Purkinje cell (primary cell): ENCODE measurements around the gene MADCAM1. TPM values are rescaled to one million over a fixed set of nuclear protein-coding genes. Genes with fewer than 3 reads are reported as not detected.

Experiments
- polyA plus RNA-seq: library from polyadenylated mRNA; unstranded; fragments of >200 nt; fragmentation: Nextera tagmentation; gene quantifications from 2 replicates; pipeline ENCODE4 v1.2.1, GENCODE V29; 2014

The MADCAM1 gene
- not detected in 2 replicates for polyA plus RNA-seq

DNA sequence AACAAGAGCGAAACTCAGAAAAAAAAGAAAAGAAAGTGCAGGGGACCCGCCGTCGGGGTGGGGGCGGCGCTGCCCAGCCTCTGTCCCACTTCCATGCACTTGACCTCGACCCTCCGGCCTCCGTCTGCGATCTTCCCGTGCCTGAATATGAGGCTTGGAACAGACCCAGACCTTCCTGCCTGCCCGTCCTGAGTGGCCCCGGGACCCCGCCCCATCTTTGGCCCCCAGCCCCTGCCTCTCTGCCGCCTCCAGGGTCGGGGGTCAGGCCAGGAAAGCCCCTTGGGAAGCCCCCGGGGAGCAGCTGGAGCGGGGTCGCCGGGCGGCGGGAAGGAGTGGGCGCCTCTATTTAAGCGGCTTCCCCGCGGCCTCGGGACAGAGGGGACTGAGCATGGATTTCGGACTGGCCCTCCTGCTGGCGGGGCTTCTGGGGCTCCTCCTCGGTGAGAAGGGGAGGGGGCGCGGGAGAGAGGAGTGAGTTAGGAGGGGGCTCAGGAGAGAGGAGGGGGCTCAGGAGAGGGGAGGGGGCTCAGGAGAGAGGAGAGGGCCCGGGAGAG is at the start of gene MADCAM1:
MADCAM1 (plus strand) TSS at position 375 of the 554 bp plus-strand sequence; CDS start at position 389, 14 bp downstream.

DNA sequence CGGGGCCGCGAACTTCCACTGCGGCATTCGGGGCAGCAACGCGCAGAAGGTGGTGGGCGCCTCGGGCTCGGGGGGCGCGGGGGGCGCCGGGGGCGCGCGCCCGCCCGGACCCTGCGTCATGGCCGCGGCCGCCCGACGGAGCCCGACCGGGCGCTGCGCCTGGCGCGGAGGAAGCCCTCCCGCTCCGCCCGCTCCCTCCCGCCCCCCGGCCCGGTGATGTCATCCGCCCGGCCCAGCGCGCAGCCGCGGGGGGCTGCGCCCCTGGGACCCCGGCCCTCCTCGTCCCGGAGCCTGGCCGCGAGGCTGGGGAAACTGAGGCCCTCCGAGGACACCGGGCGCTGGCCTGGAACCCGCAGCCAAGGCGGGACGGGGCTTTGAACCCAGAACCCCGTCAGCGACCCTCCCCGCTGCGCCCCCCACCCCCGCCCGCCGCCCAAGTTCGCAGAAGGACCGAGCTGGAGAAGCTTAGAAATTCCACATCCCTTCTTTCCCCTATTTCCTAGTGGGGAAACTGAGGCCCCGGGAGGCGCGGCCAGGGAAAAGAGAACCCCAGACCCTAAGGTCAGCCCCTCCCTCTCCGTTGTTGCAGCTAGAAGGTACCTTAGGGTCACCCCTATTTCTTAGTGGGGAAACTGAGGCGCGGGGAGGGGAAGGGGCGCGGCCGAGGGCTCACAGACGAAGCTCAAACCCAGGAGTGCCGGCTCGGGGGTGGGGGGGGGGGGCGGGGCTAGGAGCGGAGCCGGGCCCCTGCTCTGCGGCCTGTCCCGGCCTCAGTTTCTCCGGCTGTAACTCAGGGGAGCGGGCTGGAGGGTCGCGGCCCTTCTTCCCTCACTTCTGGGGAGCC is 35.2 kb upstream of the MADCAM1 start, which contains the start of gene SHC2:
SHC2 (minus strand) TSS at position 157 of the 844 bp plus-strand sequence; CDS start at position 120, 37 bp downstream.

DNA sequence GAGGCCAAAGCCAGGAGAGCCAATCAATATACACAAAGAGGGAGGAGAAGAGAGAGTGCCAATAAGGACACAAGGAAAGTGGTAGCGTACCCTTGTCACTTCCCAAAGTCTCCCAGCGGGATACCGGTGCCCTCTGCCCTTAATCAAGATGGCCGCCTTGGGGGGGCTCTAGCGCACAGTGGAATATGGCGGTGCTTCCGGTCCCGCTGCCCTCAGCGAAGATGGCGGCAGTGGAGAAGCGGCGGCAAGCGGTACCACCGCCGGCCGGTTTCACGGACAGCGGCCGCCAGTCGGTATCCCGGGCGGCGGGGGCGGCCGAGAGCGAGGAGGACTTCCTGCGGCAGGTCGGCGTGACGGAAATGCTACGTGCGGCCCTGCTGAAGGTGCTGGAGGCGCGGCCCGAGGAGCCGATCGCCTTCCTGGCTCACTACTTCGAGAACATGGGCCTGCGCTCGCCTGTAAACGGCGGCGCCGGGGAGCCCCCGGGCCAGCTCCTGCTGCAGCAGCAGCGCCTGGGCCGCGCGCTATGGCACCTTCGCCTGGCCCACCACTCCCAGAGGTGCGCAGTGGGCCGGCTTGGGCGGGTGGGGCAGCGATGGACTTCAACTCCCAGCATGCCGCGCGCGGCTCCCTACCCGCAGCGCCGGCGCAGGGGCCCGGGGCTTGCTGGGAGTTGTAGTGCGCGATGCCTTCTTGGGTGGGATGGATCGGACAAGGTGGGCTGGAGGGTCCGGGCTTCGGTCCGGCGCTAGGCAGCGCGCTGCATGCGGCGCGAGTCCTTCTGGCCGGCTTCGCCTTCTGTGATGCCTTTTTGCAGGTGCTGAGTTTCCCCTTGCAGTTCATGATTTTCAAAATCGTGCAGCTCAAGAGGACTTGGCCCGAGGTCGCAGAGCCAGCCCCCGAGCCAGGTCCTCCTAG is 11.3 kb downstream of the MADCAM1 start, which contains the start of gene TPGS1:
TPGS1 (plus strand) TSS at position 212 of the 918 bp plus-strand sequence; CDS start at position 222, 10 bp downstream.

DNA sequence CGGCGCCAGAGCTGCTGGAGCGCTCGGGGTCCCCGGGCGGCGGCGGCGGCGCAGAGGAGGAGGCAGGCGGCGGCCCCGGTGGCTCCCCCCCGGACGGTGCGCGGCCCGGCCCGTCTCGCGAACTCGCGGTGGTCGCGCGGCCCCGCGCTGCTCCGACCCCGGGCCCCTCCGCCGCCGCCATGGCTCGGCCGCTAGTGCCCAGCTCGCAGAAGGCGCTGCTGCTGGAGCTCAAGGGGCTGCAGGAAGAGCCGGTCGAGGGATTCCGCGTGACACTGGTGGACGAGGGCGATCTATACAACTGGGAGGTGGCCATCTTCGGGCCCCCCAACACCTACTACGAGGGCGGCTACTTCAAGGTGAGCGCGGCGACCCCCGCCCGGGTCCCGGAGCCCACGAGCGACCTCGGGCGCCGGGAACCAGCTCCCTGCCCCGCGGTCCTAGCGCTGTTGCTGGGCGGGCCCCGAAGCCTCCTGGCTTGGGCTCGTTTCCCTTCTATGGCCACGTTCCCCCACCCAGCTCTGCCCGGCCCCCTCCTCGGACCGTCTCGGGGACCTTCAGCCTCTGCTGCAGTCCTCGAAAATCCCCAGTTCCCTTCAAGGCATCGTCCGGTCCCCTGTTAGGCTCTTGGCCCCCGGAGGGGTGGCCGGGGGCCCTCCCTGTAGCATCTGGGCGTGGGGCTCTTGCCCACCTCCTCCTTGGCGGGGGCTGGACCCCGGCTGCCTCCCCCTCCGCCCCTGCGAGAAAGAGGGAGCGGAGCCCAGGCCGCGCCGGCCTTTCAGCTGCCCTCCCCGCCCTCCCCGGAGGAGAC is 35.7 kb downstream of the MADCAM1 start, which contains the start of gene CDC34:
CDC34 (plus strand) TSS at position 8 of the 808 bp plus-strand sequence; CDS start at position 180, 172 bp downstream.

DNA sequence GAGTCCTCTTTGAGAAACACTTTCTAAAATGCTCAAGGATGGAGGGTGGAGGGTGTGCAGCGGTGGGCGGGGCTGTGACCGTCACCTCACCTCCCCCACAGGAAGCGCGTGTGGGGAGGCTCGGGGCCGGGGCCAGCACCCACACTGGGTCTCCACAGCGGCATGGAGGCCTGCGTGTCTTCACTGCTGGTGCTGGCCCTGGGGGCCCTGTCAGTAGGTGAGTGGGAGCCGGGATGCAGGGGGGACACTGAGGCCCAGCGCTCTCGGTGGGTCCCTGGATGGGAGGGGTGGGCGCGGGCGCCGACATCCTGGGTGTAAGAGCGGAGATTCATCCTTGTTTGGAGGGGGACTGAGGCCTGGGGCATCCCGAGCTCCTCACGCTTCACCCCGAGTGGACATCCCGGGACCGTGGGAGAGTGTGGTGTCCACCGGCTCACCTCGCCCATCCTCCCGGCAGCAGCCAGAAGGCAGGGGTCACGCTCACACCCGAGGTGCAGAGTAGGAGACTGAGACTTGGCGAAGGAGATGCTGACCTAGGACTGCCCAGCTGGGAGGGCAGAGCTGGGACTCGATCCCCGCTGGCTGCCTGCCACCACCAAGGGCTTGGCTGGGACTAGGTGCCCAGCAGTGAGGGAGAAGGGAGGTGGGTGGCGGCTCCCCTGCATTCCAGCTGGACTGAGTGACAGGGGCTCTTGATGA is 47.8 kb downstream of the MADCAM1 start, which contains the start of gene GZMM:
GZMM (plus strand) TSS at position 144 of the 699 bp plus-strand sequence; CDS start at position 163, 19 bp downstream.

Other genes with a start within 250 kb of the MADCAM1 start
- gene PLPP2, start 205.1 kb upstream of the MADCAM1 start, polyA plus RNA-seq, result not detected in 2 replicates
- 0.18 and 3.4 TPM in 2 replicates for gene MIER2, start 151.7 kb upstream of the MADCAM1 start, polyA plus RNA-seq
- 0.08 TPM in 1 of 2 replicates, not detected in the other for gene C2CD4C, start 87.3 kb upstream of the MADCAM1 start, polyA plus RNA-seq
- gene SHC2, start 35.5 kb upstream of the MADCAM1 start, polyA plus RNA-seq, result 1.2 TPM in 1 of 2 replicates, not detected in the other
- not detected in 2 replicates for gene TPGS1, start 11.0 kb downstream of the MADCAM1 start, polyA plus RNA-seq
- 0.77 and 2.1 TPM in 2 replicates for gene CDC34, start 35.3 kb downstream of the MADCAM1 start, polyA plus RNA-seq
- gene GZMM, start 47.6 kb downstream of the MADCAM1 start, polyA plus RNA-seq, result not detected in 2 replicates
- gene BSG, start 76.1 kb downstream of the MADCAM1 start, polyA plus RNA-seq, result 83.4 and 114 TPM in 2 replicates
- 0.38 TPM in 1 of 2 replicates, not detected in the other for gene HCN2, start 93.4 kb downstream of the MADCAM1 start, polyA plus RNA-seq
- 29.3 and 57.2 TPM in 2 replicates for gene POLRMT, start 137.1 kb downstream of the MADCAM1 start, polyA plus RNA-seq
- 0.26 TPM in 1 of 2 replicates, not detected in the other for gene FGF22, start 143.4 kb downstream of the MADCAM1 start, polyA plus RNA-seq
- 1.0 and 2.2 TPM in 2 replicates for gene RNF126, start 166.7 kb downstream of the MADCAM1 start, polyA plus RNA-seq
- gene FSTL3, start 179.9 kb downstream of the MADCAM1 start, polyA plus RNA-seq, result 1.2 TPM in 1 of 2 replicates, not detected in the other
- gene PRSS57, start 199.0 kb downstream of the MADCAM1 start, polyA plus RNA-seq, result not detected in 2 replicates
- 0.28 and 0.99 TPM in 2 replicates for gene PALM, start 212.4 kb downstream of the MADCAM1 start, polyA plus RNA-seq